Endothelial cell of umbilical vein (primary cell): Measurements from ENCODE around the gene DYNC1H1. TPM values are rescaled to one million over a fixed set of nuclear protein-coding genes. Genes with fewer than 3 reads are reported as not detected.

Source experiments
- BruUV-seq: library from RNA; stranded (reverse); fragments of 400-500 nt; replicated peaks from 2 replicates; lab custom pipeline; 2021; lab: Mats Ljungman, UMichigan
- CTCF ChIA-PET: fragments of 300-600, 350-600 bp; sonication (Branson Sonifier 250); formaldehyde crosslinking; loops from one replicate; lab custom pipeline; 2021; ENCODE audit warnings: antibody characterized with exemption, inconsistent platforms; lab: Charles Lee
- POLR2A ChIA-PET: fragments of 300-600, 350-600 bp; sonication (Branson Sonifier 250); formaldehyde crosslinking; loops from one replicate; lab custom pipeline; 2021; ENCODE audit warnings: antibody characterized with exemption, inconsistent platforms; lab: Charles Lee
- DNase-seq: peaks from one replicate; pipeline ENCODE4 v3.0.0-alpha.2; 2011; ENCODE audit warnings: low read depth, low spot score
- FAIRE-seq: peaks from 2 replicates; lab custom pipeline; 2011; peaks lifted over from hg19 to GRCh38; lab: Jason Lieb, UNC
- H2AFZ ChIP-seq: 2 replicates; pipeline ENCODE4 v1.6.0; 2012; ENCODE audit warnings: low read depth, low read length, control low read depth, inconsistent platforms
- H3K27ac ChIP-seq: 2 replicates; pipeline ENCODE4 v1.5.1; 2011; ENCODE audit warnings: low read depth, mild to moderate bottlenecking, control low read depth, low read length, moderate library complexity; ENCODE audit not compliant: insufficient read depth
- H3K27me3 ChIP-seq, 2 experiments: 2 replicates each; pipeline versions ENCODE4 v1.6.0 to v1.6.1; 2011; ENCODE audit warnings: low read length in 2 of 2, mixed read lengths in 1 of 2; ENCODE audit not compliant: control insufficient read depth in 2 of 2, insufficient read depth in 2 of 2
- H3K36me3 ChIP-seq, 2 experiments: 2 replicates in 1 of 2; 3 replicates in 1 of 2; pipeline ENCODE4 v1.5.1; 2011; ENCODE audit warnings: low read length in 2 of 2, mild to moderate bottlenecking in 1 of 2, moderate library complexity in 1 of 2; ENCODE audit not compliant: control insufficient read depth in 2 of 2, insufficient read depth in 2 of 2; ENCODE audit errors: extremely low read depth in 1 of 2
- H3K4me1 ChIP-seq: 3 replicates; pipeline ENCODE4 v1.5.1; 2011; ENCODE audit warnings: mild to moderate bottlenecking, low read length; ENCODE audit not compliant: control insufficient read depth, insufficient read depth; ENCODE audit errors: extremely low read depth
- H3K4me2 ChIP-seq: 2 replicates; pipeline ENCODE4 v1.6.1; 2011; ENCODE audit warnings: low read length, control low read depth, mixed read lengths; ENCODE audit not compliant: insufficient read depth
- H3K4me3 ChIP-seq, 3 experiments: fragments of 200-600 bp in 1 of 3; sonication (generic), shearing (Covaris generic) in 1 of 3; replicated peaks in 1 of 3; 2 replicates each; pipeline ENCODE4 v1.5.1; 2011 to 2016; ENCODE audit warnings: control low read depth in 3 of 3, low read length in 3 of 3, mild to moderate bottlenecking in 2 of 3, inconsistent platforms in 1 of 3, low read depth in 1 of 3, moderate library complexity in 1 of 3; ENCODE audit not compliant: insufficient read depth in 1 of 3
- H3K79me2 ChIP-seq: 2 replicates; pipeline ENCODE4 v1.6.0; 2012; ENCODE audit warnings: low read length, inconsistent platforms; ENCODE audit not compliant: control insufficient read depth, insufficient read depth
- H3K9ac ChIP-seq: replicated peaks from 2 replicates; pipeline ENCODE3; 2011; ENCODE audit warnings: low read length, control low read depth; ENCODE audit not compliant: insufficient read depth; ENCODE audit errors: extremely low read depth
- H3K9me1 ChIP-seq: replicated peaks from 3 replicates; pipeline ENCODE4 v1.6.0; 2011; ENCODE audit warnings: mild to moderate bottlenecking, low read length; ENCODE audit not compliant: control insufficient read depth, insufficient read depth; ENCODE audit errors: extremely low read depth
- H3K9me3 ChIP-seq: replicated peaks from 2 replicates; pipeline ENCODE4 v1.5.1; 2012; ENCODE audit warnings: low read length, inconsistent platforms; ENCODE audit not compliant: control insufficient read depth, insufficient read depth
- H4K20me1 ChIP-seq: replicated peaks from 2 replicates; pipeline ENCODE3; 2011; ENCODE audit warnings: mild to moderate bottlenecking, low read length; ENCODE audit not compliant: control insufficient read depth, insufficient read depth; ENCODE audit errors: extremely low read depth
- CTCF ChIP-seq, 2 donors: IDR thresholded peaks; 1 replicate in 1 of 2; 2 replicates in 1 of 2; pipeline ENCODE4 v1.5.1; 2011; ENCODE audit warnings: low read length in 2 of 2, mild to moderate bottlenecking in 2 of 2, moderate library complexity in 2 of 2, control low read depth in 1 of 2, inconsistent platforms in 1 of 2, low read depth in 1 of 2; ENCODE audit not compliant: insufficient read depth in 1 of 2; ENCODE audit errors: extremely low read depth in 1 of 2
- EZH2 ChIP-seq: IDR thresholded peaks from 2 replicates; pipeline ENCODE4 v1.6.1; 2012; ENCODE audit warnings: borderline replicate concordance, low read depth, mild to moderate bottlenecking, moderate library complexity, low read length, inconsistent platforms; ENCODE audit not compliant: severe bottlenecking
- GATA2 ChIP-seq: IDR thresholded peaks from 2 replicates; pipeline ENCODE4 v1.7.0; 2011; ENCODE audit warnings: low read depth, mild to moderate bottlenecking, moderate library complexity, mixed read lengths, low read length; ENCODE audit not compliant: insufficient read length, insufficient read depth
- JUN ChIP-seq: IDR thresholded peaks from 2 replicates; pipeline ENCODE4 v1.6.1; 2011; ENCODE audit warnings: borderline replicate concordance, low read depth; ENCODE audit not compliant: insufficient read length, insufficient read depth
- MAX ChIP-seq: IDR thresholded peaks from 2 replicates; pipeline ENCODE4 v1.6.1; 2011; ENCODE audit not compliant: insufficient read depth, insufficient read length
- POLR2A ChIP-seq: IDR thresholded peaks from 2 replicates; pipeline ENCODE4 v1.6.1; 2012; ENCODE audit warnings: low read depth, mild to moderate bottlenecking, control low read depth, low read length
- POLR2AphosphoS5 ChIP-seq: IDR thresholded peaks from 2 replicates; pipeline ENCODE4 v1.6.1; 2012; ENCODE audit warnings: low read depth, mild to moderate bottlenecking, control low read depth, low read length, moderate library complexity; ENCODE audit not compliant: insufficient read depth
- dilution Hi-C: fragments of 300-500 bp; cut with MboI; formaldehyde crosslinking; loops from one replicate; pipeline ENCODE4 v1.15.0; 2019; ENCODE audit warnings: low sequenced_read_pairs; ENCODE audit not compliant: extremely low pct_ligation_motif_present
- intact Hi-C: fragments of 100-400 bp; cut with micrococcal nuclease; formaldehyde crosslinking; loops from one replicate; pipeline ENCODE4 v1.10.0; 2022
- polyA plus RNA-seq, 4 experiments: library from polyadenylated mRNA; depleted of rRNA in 3 of 4; stranded (reverse) in 3 of 4; unstranded in 1 of 4; fragments of >200 nt; gene quantifications; 2 replicates each; pipeline versions ENCODE4 v1.2.1 to v1.2.3, GENCODE V29; 2011 to 2012; ENCODE audit warnings: missing spikeins in 1 of 4
- total RNA-seq: library from RNA; stranded (reverse); gene quantifications from 2 replicates; pipeline ENCODE4 v1.2.3, GENCODE V29; 2021

DYNC1H1 gene
- total and polyA plus RNA-seq, 2 donors (not counting 3 experiments of a cell fraction or from before 2014, with no cell fraction given) = 254 to 648 TPM

DNA sequence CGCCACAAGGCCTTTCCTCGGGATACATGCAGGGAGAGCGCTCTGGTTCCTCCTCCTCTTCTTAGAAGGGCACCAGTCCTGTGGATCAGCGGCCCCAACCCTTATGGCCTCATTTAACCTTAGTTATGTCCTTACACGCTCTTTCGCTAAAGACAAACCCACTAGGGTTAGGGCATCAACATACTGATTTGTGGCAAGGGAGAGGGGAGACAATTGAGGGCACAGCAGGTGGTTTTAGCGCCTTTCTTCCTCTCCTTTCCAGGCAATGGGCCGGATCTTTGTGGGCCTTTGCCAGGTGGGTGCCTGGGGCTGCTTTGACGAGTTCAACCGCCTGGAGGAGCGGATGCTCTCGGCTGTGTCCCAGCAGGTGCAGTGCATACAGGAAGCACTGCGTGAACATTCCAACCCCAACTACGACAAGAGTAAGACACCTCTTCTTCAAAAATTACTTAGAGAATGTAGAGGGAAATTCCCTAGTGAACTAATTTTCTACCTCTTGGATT, 43.6 kb downstream of the DYNC1H1 start:
- TF ChIP-seq POLR2A = no peak
- TF ChIP-seq GATA2 = no peak
- no peak for TF ChIP-seq EZH2
- TF ChIP-seq MAX = no peak
- no peak for TF ChIP-seq POLR2AphosphoS5
- TF ChIP-seq CTCF (IDR thresholded peaks at IDR 0.05; ENCODE audit: extremely low read depth in 1 of 2, insufficient read depth in 1 of 2, low read depth in 1 of 2, low read length in 2 of 2) = no peak
- TF ChIP-seq JUN = no peak
- no peak overlapping the region for H3K9ac ChIP-seq
- no peaks in the 10 kb centered on the region for H3K9me3 ChIP-seq
- DNase-seq = no peak
- H3K4me2 ChIP-seq = no peak overlapping the region
- no peaks in the 10 kb centered on the region for H3K27me3 ChIP-seq
- ChIA-PET CTCF (no interaction called here), POLR2A (no interaction called here)
- intact Hi-C loops = no loop called here
- no peaks in the 10 kb centered on the region for H3K9me1 ChIP-seq
- dilution Hi-C loops = no loop called here
- H4K20me1 ChIP-seq = no peaks in the 10 kb centered on the region
- no peak overlapping the region for H2AFZ ChIP-seq
- H3K27ac ChIP-seq = no peak overlapping the region
- no peak for FAIRE-seq
- H3K36me3 ChIP-seq = peaks cover 55 to 66% of the 10 kb centered on the region in 2 experiments
- no peak overlapping the region for H3K4me3 ChIP-seq
- BruUV-seq = no TSS peak
- no peaks in the 10 kb centered on the region for H3K4me1 ChIP-seq
- H3K79me2 ChIP-seq = no peaks in the 10 kb centered on the region
